ENCODE results near the gene RIC8B.

- TF ChIP-seq CTCF (IDR thresholded peaks at IDR 0.05; ENCODE audit: low read depth, low read length, poor library complexity, severe bottlenecking), result no peak
- TF ChIP-seq EZH2phosphoT487 (IDR thresholded peaks at IDR 0.05; ENCODE audit: borderline replicate concordance, low read length), result no peak
Observed at GRCh38 chr12:106732890-106733289, 41.6 kb upstream of the RIC8B start.
